GM12874 (cell line): ENCODE measurements around the gene ESYT3.

Experiments
- TF ChIP-seq, protein P1 (sequence below): IDR thresholded peaks from 2 replicates; pipeline ENCODE4 v1.5.1; 2011; ENCODE audit warnings: low read depth, mild to moderate bottlenecking, control low read depth, low read length, moderate library complexity; ENCODE audit not compliant: insufficient read depth

ESYT3 gene

DNA sequence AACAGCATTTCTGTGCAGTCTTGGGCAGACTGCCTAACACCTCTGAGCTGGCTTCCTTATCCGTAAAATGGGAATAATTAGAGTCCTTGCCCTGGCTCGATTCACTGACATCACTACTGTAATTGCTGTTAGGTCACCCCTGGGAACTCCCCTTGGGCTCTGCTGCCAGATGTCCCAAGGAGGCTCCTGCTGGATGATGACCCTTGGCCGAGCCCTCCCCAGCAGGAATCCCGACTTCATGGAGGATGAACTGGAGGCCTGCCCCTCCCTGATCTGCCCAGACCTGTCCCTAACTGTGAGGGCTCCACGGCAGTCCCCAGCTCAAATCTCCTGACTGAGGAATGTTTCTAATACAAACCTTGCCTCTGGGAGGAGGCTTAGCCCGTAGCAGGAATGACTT is 18.0 kb downstream of the ESYT3 start:
- TF ChIP-seq, protein P1, sequence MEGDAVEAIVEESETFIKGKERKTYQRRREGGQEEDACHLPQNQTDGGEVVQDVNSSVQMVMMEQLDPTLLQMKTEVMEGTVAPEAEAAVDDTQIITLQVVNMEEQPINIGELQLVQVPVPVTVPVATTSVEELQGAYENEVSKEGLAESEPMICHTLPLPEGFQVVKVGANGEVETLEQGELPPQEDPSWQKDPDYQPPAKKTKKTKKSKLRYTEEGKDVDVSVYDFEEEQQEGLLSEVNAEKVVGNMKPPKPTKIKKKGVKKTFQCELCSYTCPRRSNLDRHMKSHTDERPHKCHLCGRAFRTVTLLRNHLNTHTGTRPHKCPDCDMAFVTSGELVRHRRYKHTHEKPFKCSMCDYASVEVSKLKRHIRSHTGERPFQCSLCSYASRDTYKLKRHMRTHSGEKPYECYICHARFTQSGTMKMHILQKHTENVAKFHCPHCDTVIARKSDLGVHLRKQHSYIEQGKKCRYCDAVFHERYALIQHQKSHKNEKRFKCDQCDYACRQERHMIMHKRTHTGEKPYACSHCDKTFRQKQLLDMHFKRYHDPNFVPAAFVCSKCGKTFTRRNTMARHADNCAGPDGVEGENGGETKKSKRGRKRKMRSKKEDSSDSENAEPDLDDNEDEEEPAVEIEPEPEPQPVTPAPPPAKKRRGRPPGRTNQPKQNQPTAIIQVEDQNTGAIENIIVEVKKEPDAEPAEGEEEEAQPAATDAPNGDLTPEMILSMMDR: no peak

DNA sequence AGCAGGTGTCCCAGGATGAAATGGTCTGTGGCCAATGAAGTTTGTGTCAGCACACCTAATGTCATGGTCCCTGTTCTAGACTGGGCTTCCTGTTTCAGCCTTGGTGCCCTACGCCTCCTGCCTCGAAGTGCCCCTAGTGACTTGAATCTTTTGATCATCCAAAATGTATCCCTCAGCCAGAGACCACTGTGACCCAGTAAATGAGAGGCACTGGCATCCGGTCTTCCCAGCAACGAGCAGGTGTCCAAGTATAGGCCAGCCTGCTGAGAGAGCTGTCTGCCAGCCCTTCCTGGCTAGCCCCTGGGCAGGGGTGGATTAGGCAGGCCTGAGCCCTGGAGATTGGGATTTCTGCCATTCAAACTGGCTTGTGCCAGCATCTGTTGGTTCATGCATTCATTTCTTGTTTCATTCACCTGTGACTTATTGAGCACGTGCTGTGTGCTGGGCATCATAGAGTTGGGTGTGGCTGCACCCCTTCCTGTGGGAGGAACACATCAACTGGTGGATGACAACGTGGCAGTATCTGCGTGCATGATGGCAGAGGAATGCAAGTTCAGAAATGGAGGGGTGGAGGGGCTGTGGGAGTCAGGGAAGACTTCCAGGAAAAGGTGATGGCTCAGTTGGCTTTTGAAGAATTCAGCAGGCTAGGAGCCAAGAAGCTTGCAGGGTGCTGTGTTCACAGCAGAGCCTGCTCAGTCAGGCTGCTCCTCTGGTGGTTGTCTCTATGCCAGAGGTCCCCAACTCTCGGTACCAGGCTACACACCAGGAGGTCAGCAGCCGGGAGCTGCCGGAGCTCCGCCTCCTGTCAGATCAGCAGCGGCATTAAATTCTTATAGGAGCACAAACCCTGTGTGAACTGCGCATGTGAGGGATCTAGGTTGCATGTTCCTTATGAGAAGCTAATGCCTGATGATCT is 21.6 kb downstream of the ESYT3 start:
- TF ChIP-seq, protein P1: no peak

DNA sequence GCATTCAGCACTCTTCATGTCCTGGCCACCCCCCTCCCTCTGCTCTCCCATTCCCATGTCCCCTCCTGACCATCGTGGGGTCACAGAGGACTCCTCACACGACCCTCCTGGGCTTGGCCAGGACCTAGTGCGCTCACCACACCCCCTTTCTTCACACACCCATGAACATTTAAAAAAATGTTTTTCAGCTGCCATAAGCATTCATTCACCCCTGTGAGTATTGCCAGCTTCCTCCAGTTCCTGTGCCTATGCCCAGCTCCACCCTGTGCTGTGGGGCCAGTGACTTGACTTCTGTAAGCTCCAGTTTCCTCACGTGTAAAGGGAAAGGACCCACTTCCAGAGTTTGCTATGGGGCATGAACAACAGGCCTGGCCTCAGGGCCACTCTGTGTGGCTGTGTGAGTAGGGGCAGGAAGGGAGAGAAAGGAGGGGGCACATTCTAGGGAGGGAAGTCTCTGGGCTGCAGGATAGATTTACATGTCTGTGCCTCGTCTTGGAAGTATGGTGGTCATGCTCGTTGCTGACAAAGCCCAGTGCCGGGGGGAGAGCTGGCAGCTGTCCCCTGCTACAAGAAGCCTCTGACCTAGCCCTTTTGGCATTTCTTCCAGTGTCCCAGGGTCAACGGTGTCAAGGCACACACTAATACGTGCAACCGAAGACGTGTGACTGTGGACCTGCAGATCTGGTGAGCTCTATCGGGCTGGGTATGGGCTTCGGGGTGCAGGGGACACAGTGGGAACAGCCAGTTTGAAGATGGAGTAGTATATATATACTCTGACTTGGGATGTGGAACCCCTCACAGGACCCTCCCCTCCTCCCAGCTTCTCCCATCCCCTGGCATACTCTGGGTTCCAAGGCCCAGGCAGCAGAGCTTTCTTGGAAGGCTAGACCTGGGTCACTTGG is 22.8 kb downstream of the ESYT3 start:
- TF ChIP-seq, protein P1: no peak

DNA sequence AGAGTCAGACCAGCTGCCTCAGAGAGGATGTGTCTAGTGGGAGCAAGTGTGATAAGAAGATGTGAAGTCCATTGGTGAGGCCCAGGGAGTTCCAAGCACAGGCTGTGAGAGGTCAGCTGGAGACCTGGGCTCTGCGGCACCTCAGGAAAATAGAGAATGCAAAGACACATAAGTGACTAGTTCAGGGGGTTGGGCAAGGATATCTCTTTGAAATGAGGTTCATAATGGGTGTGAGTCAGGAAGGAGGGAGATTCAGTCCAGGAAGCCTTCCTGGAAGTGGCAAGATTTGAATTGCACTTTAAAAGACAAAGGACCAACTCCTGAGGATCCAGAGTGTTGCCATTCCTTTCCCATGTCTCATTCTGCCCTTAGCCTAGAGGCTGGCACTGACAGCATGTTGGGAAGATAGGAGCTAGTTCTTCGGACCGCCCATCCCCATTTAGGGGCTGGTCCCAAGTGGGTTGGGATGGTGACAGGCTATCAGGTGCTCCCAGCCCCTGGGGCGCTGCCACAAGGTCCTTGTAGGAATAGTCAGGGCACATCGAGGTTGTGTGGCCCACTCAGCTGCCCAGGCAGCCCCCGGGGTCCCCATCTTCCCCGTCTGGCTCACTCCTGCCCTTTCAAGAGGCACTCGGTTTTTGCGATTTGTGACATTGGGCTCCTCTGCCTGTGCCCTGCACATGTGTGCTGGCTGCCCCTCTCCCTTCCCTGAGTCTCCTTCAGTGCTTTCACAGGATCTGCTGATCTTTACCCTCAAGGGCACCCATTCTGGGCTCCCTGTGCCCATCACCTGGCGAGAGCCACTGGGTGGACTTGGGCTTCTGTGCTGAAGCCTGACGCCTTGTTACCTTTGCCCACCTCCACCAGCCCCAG is 23.7 kb downstream of the ESYT3 start:
- TF ChIP-seq, protein P1: no peak

DNA sequence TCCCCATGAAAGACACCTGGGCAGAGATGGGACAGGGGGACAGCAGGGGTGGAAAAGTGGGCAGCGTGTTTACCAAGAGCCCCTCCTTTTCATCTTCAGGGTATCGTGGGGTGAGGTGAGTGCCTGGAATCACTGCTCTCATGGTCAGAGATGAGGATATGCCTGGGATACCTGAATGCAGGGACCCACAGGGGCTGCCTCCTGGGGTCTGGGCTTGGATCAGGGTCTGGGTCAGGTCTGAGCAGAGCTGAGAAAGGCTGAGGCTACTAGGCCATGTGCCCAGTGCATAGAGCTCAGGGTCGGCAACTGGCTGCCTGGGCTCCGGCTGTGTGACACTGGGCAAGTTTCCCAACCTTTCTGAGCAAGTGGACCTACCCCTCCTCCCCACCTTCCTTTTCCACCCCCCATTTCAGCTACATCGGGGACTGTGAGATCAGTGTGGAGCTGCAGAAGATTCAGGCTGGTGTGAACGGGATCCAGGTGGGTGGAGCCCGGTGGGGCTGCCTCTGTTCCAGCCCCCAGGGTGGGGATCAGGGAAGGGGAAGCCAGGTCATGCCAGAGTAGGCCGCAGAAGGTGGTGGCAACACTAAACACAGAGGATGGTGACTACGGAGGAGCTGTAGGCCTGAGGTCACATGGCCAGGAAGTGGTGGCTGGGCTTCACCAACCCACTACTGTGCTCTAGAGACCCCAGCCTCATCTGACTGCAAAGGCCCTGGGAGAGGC is 24.5 kb downstream of the ESYT3 start:
- TF ChIP-seq, protein P1: no peak

DNA sequence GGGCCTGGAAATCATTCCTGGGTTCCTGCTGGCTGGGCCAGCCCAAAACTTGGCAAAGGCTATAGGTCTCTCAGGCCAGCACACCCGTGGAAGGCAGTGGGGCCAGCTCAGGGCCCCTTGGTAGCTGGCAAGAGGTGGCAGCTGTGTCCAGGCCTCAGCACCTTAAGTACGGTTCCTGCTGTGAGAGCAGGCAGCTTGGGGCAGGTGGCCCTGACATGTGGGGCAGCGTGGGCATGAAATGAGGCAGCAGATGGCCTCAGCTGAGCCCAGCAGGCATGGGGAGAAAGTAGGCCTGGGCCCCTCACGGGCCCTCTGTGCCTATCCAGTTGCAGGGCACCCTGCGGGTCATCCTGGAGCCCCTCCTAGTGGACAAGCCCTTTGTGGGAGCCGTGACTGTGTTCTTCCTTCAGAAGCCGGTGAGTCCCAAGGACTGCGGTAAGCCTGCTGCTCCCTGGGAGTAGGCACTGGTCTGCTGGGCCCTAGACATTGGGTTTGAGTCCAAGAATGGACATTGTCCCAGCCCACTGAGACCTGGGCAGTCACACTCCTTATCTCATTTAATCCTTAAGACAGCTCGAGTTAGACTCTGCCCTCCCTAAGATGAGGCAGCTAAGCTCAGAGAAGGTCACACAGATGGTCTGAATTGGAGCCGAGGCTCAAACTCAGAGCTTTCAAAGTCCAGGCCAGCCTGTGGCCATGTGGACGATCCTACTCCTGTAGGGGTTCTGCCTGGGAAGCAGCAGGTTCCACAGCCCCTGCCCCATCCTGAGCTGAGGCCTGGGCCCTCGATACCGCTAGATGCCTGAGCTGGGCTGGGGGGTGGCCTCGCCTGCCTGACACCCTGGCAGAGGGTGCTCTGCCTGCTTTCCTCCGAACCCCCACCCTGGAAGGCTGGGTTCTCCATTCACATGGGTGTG is 25.5 kb downstream of the ESYT3 start:
- TF ChIP-seq, protein P1: no peak
